Pancreas (tissue), 10 donors: ENCODE measurements around the gene DMKN. TPM values are rescaled to one million over a fixed set of nuclear protein-coding genes. Genes with fewer than 3 reads are reported as not detected.

Source experiments
- ATAC-seq, 4 donors: fragments of 200-7000 bp; cut with Tn5 transposase; one replicate each; pipeline versions ENCODE4 v1.8.0 to v1.9.1; 2020; ENCODE audit warnings: mild to moderate bottlenecking in 4 of 4, moderate library complexity in 4 of 4
- DNase-seq, 6 donors: peaks; one replicate each; pipeline ENCODE4 v3.0.0-alpha.2; 2020
- FAIRE-seq: peaks from 2 replicates; lab custom pipeline; 2012; peaks lifted over from hg19 to GRCh38; lab: Jason Lieb, UNC
- H3K27ac ChIP-seq, 4 donors: fragments of 200-600 bp; sonication (generic); 1 replicate in 3 of 4; 2 replicates in 1 of 4; pipeline versions ENCODE4 v1.5.0 to v1.8.0; 2020
- H3K27me3 ChIP-seq, 4 donors: fragments of 200-600 bp; one replicate each; pipeline ENCODE4 v1.8.0; 2021
- H3K36me3 ChIP-seq, 3 donors: fragments of 200-600 bp; sonication (generic) in 1 of 3; one replicate each; pipeline versions ENCODE4 v1.5.0 to v1.8.0; 2020 to 2021
- H3K4me1 ChIP-seq, 3 donors: fragments of 200-600 bp; one replicate each; pipeline ENCODE4 v1.8.0; 2021
- H3K4me3 ChIP-seq, 4 donors: fragments of 200-600 bp; sonication (generic) in 2 of 4; one replicate each; pipeline versions ENCODE4 v1.5.0 to v1.8.0; 2020 to 2021
- H3K9me3 ChIP-seq, 4 donors: fragments of 200-600 bp; one replicate each; pipeline ENCODE4 v1.8.0; 2021
- CTCF ChIP-seq, 4 donors: fragments of 200-600 bp; sonication (generic) in 3 of 4; IDR thresholded peaks; one replicate each; pipeline versions ENCODE4 v1.5.0 to v1.8.0; 2021; ENCODE audit warnings: antibody characterized with exemption in 4 of 4
- WGBS, 2 donors: extraction: QIAGEN DNeasy Blood & Tissue Kit; methylation state at CpG; one replicate each; pipeline ENCODE4 v1.1.7; 2013; 5-methylcytosine and 5-hydroxymethylcytosine counted together
- intact Hi-C, 3 donors: fragments of 100-400 bp; cut with DNase I; formaldehyde crosslinking; loops; one replicate each; pipeline versions ENCODE4 v1.11.1 to v1.14.2; 2022
- polyA plus RNA-seq, 2 donors: library from polyadenylated mRNA; stranded (reverse); fragments of 200-250 nt; gene quantifications; one replicate each; pipeline ENCODE4 v1.2.3, GENCODE V29; 2013
- total RNA-seq, 6 donors: library from RNA; stranded (reverse); fragmentation: NEBNext Ultra II Directional in 4 of 6; extraction: Animal tissue kit (Norgen Biotek cat#: 25700) in 4 of 6; gene quantifications; one replicate each; pipeline versions ENCODE4 v1.2.1 to v1.2.4, GENCODE V29; 2021 to 2023
- donor health status: healthy with polysubstance abuse.
- donor health status: DM: no; HTN: no; CAD: no; lungs with moderate emphysema.
- donor health status: DM: no; HTN: no; CAD: no.
- donor health status: control.
- donor health status: control.
- donor health status: Bipolar disorder and iron deficiency.
- donor health status: DM: yes; HTN: yes; CAD: no.
- donor health status: DM: no; HTN: no; CAD: no.
- donor health status: DM: no; HTN: no; CAD: no.
- donor health status: DM: yes; HTN: yes; CAD: no.

The DMKN gene
- total and polyA plus RNA-seq, 8 donors, result 48.5 to 197 (median 62.4) TPM

- TF ChIP-seq CTCF (IDR thresholded peaks at IDR 0.05), result no peak
- intact Hi-C loops, result no loop called here
- ATAC-seq (no peak), DNase-seq (no peak), FAIRE-seq (no peak)
- Histone ChIP-seq H3K4me1 (no peaks in the 10 kb centered on the region), H3K36me3 (no peaks in the 10 kb centered on the region), H3K27me3 (no peaks in the 10 kb centered on the region), H3K4me3 (no peak overlapping the region), H3K27ac (no peak overlapping the region), H3K9me3 (no peaks in the 10 kb centered on the region)
- WGBS, 2 donors, result 88 to 90% methylated on average over 9 of the region's 9 CpGs
These were observed 19.5 kb downstream of the DMKN start for GRCh38 chr19:35493971-35494370.

DNA sequence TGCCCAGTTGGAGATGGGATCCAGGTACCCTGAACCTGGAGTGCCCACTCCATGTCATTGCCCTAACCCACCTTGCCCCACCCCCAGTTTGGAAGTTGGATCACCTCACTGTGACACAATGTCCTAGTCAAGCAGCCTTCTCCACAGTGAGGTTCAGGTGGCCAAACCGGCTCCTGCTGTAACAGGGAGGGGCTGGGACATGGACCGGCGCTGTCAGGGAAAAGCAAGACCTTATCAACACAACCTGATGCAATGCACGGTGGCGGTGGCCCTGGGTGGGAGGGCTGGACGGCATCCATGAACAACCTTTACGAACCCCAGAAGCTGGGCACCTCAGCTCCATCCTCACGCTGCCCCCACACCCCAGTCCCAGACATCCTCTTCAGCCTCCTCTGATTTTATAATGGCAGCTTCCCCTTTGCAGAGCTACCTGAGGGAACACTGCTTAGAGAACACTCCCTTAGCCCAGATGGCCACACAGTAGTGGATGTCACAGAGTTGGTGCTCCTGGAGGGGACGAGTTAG, 21.6 kb downstream of the DMKN start:
- FAIRE-seq (no peak), ATAC-seq (no peak), DNase-seq (no peak)
- WGBS, 2 donors, result 69 to 81% methylated on average over 9 of the region's 9 CpGs
- H3K9me3 ChIP-seq, result no peaks in the 10 kb centered on the region
- no peak for TF ChIP-seq CTCF (IDR thresholded peaks at IDR 0.05)
- intact Hi-C loops, result no loop called here
- H3K4me3 ChIP-seq, result no peak overlapping the region
- no peaks in the 10 kb centered on the region for H3K4me1 ChIP-seq
- H3K27ac ChIP-seq, result no peak overlapping the region
- H3K36me3 ChIP-seq, result no peaks in the 10 kb centered on the region
- H3K27me3 ChIP-seq, result no peaks in the 10 kb centered on the region

- no peaks in the 10 kb centered on the region for H3K9me3 ChIP-seq
- 75 to 91% methylated on average over 9 of the region's 9 CpGs for WGBS, 2 donors
- H3K36me3 ChIP-seq, result no peaks in the 10 kb centered on the region
- DNase-seq (no peak), ATAC-seq (no peak), FAIRE-seq (no peak)
- H3K27ac ChIP-seq, result no peak within 1 kb of the TSS
- H3K27me3 ChIP-seq, result no peaks in the 10 kb centered on the region
- TF ChIP-seq CTCF (IDR thresholded peaks at IDR 0.05), result no peak
- intact Hi-C loops, result no loop called here
- H3K4me3 ChIP-seq, result no peak within 1 kb of the TSS
- peaks cover 0 to 7% (median 0%) of the 10 kb centered on the region in 3 donors for H3K4me1 ChIP-seq
These were observed 23.1 kb downstream of the DMKN start, which contains the start of gene KRTDAP for GRCh38 chr19:35490364-35490763. Gene KRTDAP, minus strand, starts transcription at chr19:35490464. Its CDS starts 22 bp downstream, at chr19:35490442.

DNA sequence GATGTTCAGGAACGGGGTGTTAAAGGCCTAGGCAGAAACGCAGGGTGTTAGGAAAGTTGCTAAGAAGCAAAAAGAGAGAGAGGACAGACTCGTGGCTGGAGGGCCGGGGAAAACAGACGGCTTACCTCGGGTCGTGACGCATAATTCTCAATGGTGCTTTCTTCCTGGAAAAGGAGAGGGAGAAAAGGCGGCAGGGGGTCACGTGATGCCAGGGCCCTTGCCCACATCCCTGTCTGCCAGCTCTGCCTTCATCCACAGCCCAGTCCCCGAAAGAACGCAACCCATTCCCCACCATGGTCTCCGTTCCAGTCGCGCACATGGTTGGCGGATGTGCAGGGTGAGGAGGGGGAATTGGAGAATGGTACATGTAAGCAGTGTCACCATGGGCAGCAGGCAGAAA, 24.8 kb downstream of the DMKN start:
- Histone ChIP-seq H3K4me3 (no peak overlapping the region), H3K9me3 (no peaks in the 10 kb centered on the region), H3K27ac (no peak overlapping the region), H3K36me3 (no peaks in the 10 kb centered on the region), H3K4me1 (peaks cover 0 to 7% (median 0%) of the 10 kb centered on the region in 3 donors), H3K27me3 (no peaks in the 10 kb centered on the region)
- WGBS, 2 donors, result 87 to 96% methylated on average over 16 of the region's 16 CpGs
- TF ChIP-seq CTCF (IDR thresholded peaks at IDR 0.05), result no peak
- DNase-seq, result no peak
- intact Hi-C loops, result no loop called here
- ATAC-seq, result no peak
- no peak for FAIRE-seq

- no peak for DNase-seq
- peaks cover 0 to 7% (median 0%) of the 10 kb centered on the region in 3 donors for H3K4me1 ChIP-seq
- 92 to 96% methylated on average over 10 of the region's 10 CpGs for WGBS, 2 donors
- intact Hi-C loops, result no loop called here
- no peak overlapping the region for H3K4me3 ChIP-seq
- no peak for ATAC-seq
- TF ChIP-seq CTCF (IDR thresholded peaks at IDR 0.05), result no peak
- H3K27me3 ChIP-seq, result no peaks in the 10 kb centered on the region
- H3K27ac ChIP-seq, result no peak overlapping the region
- FAIRE-seq, result no peak
- H3K9me3 ChIP-seq, result no peaks in the 10 kb centered on the region
- H3K36me3 ChIP-seq, result no peaks in the 10 kb centered on the region
These were observed 25.7 kb downstream of the DMKN start for GRCh38 chr19:35487656-35488182.
